ENCODE data around the gene PRPF6.
A peak's percentile ranks its signal among the peaks of the same experiment; 100 is the strongest.

PRPF6 gene

DNA sequence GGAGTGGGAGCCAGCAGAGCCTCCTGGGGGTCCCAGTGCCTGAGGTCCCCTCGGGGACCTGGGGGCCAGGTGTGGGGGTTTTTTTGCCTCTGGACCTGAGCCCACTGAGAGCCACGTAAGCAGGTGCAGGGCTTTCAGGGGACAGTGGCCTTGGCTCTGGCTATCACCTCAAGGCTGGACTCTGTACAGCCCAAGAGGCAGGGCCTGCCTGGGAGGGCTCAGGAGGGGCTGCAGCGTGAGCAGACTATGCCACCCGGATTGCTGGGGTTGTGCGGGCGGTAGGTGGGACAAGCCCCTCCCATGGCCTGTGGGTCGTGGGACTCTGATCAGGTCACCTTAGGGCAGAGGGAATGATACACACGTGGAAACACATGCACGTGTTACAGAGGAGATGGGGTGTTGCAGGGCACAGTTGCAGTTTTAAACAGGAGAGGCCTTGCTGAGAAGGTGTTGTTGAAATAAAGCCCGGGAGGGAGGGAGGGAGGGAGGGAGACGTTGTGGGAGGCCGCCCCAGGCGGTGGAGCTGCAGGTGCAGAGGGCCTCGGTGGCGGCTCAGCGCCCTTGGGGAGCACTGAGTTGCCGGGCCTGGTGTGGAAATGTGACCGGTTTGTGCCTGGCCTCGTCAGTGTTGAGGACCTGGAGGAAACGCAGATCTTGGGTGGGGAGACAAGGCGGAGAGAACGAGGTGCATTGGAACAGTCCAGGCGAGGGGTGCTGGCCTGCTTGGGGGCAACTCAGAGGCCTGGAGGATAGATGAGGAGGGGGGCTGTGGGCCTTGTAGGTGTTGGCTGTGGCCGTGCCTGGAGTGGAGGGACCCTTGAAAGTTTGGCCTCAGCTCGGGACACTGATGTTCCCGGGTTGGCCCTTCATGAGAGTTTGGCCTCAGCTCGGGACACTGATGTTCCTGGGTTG is 84.4 kb downstream of the PRPF6 start:
- TF ChIP-seq ZFX (IDR thresholded peaks at IDR 0.05; ENCODE audit: borderline replicate concordance), result no peak
- TF ChIP-seq, protein P1, sequence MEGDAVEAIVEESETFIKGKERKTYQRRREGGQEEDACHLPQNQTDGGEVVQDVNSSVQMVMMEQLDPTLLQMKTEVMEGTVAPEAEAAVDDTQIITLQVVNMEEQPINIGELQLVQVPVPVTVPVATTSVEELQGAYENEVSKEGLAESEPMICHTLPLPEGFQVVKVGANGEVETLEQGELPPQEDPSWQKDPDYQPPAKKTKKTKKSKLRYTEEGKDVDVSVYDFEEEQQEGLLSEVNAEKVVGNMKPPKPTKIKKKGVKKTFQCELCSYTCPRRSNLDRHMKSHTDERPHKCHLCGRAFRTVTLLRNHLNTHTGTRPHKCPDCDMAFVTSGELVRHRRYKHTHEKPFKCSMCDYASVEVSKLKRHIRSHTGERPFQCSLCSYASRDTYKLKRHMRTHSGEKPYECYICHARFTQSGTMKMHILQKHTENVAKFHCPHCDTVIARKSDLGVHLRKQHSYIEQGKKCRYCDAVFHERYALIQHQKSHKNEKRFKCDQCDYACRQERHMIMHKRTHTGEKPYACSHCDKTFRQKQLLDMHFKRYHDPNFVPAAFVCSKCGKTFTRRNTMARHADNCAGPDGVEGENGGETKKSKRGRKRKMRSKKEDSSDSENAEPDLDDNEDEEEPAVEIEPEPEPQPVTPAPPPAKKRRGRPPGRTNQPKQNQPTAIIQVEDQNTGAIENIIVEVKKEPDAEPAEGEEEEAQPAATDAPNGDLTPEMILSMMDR (IDR thresholded peaks at IDR 0.05), result no peak
- H3K27ac ChIP-seq, result no peak overlapping the region

DNA sequence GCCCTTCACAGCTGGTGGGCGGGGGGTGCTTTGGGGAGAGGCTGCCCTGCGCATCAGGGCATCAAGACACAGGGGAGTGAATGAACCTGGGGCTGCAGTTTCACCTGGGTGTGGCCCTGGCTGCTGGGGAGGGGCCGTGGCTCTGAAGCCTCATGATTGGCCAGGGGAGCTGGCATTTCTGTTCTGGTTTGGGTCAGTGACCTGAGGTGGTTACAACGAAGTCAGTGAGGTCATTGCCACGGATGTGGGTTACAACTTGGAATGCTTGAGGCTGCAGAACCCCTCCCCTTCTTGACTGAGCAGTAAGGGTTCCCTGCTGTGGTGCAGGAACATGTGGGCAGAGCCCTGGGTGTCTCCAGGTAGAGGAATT is 85.0 kb downstream of the PRPF6 start:
- TF ChIP-seq, protein P1 (IDR thresholded peaks at IDR 0.05), result no peak
- H3K27ac ChIP-seq, result no peak overlapping the region

DNA sequence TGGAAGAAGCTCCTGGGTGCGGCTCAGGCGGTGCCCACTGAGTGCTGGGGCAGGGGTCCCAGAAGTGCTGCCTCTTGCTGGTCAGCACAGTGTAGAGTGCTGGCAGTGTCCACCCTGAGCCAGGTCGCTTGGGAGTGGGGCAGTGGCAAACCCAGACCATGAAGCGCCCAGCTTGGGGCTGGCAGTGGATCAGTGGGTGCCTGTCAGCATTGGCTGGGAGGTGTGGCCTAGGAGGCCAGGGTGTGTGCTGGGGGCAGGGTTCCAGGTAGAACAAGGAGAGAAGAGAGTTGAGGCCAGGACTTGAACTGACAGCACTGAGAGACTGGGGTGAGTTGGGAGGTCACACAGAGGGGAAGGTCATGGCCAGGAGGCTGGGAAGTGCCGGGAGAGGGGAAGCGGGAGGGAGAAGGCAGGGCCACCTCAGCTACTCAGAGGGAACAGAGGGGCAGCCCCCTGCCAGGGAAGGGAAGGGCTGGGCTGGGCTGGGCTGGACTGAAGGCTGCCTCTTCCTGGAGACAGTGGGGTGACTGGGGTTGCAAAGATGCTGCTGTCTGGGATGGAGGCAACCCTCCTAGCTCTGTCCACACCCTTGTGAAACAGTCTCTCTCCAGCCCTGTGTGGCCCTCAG is 86.2 kb downstream of the PRPF6 start:
- no peak for TF ChIP-seq ZFX (IDR thresholded peaks at IDR 0.05; ENCODE audit: borderline replicate concordance)
- TF ChIP-seq, protein P1 (IDR thresholded peaks at IDR 0.05), result no peak
- no peak overlapping the region for H3K27ac ChIP-seq

DNA sequence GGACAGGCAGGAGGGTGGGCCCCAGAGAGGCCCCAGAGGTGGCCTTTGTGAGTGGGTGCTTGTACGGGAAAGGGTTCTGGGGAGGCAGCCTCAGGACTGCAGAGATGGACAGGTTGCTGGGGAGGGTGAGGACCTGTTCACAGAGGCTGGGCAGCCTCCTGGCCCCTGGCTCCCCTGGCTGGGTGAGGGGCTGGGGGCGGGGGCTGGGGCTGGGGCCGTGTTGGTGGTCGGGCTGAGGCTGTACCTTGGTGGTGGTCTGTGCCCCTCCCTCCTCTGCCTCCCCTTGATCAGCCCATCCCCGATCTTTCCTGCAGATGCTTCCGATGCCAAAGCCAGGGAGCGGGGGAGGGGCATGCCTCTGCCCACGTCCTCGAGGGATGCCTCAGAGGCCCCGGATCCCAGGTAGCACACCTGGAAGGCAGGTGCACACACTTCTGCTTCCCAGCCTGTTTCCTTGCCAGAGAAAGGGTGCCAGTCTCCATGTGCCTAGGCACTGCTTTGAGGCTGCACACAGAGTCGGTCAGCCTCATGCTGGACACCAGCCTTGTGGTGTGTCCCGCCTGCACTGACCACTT is 86.9 kb downstream of the PRPF6 start:
- TF ChIP-seq ZFX (IDR thresholded peaks at IDR 0.05; ENCODE audit: borderline replicate concordance), result no peak
- TF ChIP-seq, protein P1 (IDR thresholded peaks at IDR 0.05), result no peak
- H3K27ac ChIP-seq, result no peak overlapping the region

DNA sequence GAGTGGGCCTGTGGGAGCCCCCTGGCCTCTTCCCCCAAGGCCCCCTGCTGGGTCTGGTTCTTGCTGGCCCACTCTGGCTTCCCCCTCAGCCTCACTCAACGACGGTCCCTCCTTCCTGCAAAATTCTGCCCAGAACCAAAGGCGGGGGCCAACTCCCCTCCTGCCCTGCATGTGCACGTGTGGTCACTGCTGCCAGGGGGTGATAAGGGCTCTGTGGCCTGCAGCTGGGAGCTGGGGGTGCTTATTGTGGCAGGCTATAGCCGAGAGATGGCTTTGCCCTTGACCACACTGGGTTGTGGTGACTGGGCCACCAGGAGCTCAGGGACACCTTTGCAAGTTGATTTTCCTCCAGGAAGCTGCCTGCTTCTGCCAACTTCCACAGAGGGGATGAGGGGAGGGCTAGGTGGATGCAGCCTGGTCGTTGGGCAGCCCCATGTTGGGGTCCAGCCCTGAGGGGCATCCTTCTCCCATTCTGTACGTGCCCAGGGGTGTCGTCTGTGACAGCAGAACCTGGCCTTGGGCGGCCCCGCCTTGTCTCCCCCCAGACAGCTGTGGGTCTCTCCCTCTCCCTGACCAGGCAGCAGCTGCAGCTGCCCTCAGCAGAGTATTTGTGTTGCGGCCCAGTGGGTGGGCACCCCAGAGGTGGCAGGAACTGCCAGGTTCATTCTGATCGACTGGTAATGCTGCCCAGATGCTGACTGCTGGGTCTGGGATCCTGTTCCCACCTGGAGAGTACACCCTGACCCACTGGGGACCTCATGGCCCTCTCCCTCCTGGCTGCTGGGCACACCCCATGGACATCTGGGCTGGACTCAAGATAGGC is 87.7 kb downstream of the PRPF6 start:
- TF ChIP-seq ZFX (IDR thresholded peaks at IDR 0.05; ENCODE audit: borderline replicate concordance), result no peak
- H3K27ac ChIP-seq, result no peak overlapping the region

DNA sequence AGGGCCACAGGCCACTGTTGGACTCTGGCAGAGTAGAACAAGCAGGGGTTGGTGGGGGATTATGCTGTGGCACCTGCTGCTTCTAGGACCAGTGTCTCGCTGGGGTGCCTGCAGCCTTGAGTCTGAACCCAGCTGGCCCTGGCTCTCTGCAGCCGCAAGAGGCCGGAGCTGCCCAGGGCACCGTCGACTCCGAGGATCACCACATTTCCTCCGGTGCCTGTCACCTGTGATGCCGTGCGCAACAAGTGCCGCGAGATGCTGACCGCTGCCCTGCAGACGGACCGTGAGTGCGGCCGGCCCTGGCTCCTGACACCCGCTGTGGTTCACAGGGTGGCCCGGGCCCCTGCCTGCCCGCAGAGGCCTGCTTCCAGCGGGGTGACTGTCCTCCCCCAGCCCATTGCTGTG is 88.3 kb downstream of the PRPF6 start:
- H3K27ac ChIP-seq, result no peak overlapping the region
- no peak for TF ChIP-seq ZFX (IDR thresholded peaks at IDR 0.05; ENCODE audit: borderline replicate concordance)
- TF ChIP-seq, protein P1 (IDR thresholded peaks at IDR 0.05), result no peak

DNA sequence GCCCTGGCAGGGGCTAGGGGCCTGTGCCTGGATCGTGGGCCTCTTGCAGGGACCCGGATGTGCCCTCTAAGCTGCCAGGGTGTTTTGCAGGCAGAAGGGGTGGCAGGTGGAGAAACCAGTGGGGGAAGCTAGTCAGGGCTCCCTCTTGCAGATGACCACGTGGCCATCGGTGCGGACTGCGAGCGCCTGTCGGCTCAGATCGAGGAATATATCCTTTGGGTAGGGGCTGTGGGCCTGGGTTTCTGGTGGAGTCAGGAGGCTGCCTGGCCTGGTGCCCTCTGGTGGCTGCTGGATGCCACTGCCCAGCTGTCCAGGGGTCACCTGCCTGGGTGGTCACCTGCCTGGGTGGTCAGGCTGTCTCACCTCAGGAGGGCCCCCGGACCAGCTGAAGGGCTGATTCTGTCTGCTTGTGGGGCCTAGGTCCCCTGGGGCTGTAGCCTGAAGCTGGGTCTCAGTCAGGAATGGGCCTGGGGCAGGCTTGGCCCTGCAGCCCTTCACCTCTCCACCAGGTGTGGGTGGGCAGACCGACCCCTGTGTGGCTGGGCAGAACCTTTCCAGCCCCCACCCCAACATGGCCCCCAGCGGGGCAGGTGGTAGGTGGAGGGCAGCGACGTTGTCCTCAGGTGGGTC is 88.8 kb downstream of the PRPF6 start:
- TF ChIP-seq ZFX (IDR thresholded peaks at IDR 0.05; ENCODE audit: borderline replicate concordance), result no peak
- TF ChIP-seq, protein P1 (IDR thresholded peaks at IDR 0.05), result peak; percentile 86
- no peak overlapping the region for H3K27ac ChIP-seq

Data from 22Rv1 (cell line).